DND-41 (cell line): ENCODE measurements around the gene CAMP.
"Not testable (repeated sequence)": the region's sequence is repeated elsewhere in the genome, so short reads cannot be mapped to it uniquely, and the experiment has no call there.

Experiments
- EZH2 ChIP-seq: IDR thresholded peaks from 3 replicates; pipeline ENCODE4 v1.6.1; 2012; ENCODE audit warnings: borderline replicate concordance, low read depth, mild to moderate bottlenecking, moderate library complexity, low read length, inconsistent platforms; ENCODE audit not compliant: severe bottlenecking
- TF ChIP-seq, protein P1 (sequence below): IDR thresholded peaks from 2 replicates; pipeline ENCODE4 v1.5.1; 2012; ENCODE audit warnings: borderline replicate concordance, low read length, moderate library complexity, mild to moderate bottlenecking; ENCODE audit not compliant: poor library complexity, severe bottlenecking; ENCODE audit errors: extremely low read depth

DNA sequence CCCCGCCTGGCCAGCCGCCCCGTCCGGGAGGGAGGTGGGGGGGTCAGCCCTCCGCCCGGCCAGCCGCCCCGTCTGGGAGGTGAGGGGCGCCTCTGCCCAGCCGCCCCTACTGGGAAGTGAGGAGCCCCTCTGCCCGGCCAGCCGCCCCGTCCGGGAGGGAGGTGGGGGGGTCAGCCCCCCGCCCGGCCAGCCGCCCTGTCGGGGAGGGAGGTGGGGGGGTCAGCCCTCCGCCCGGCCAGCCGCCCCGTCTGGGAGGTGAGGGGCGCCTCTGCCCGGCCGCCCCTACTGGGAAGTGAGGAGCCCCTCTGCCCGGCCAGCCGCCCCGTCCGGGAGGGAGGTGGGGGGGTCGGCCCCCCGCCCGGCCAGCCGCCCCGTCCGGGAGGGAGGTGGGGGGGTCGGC is 11.5 kb upstream of the CAMP start:
- TF ChIP-seq, protein P1, sequence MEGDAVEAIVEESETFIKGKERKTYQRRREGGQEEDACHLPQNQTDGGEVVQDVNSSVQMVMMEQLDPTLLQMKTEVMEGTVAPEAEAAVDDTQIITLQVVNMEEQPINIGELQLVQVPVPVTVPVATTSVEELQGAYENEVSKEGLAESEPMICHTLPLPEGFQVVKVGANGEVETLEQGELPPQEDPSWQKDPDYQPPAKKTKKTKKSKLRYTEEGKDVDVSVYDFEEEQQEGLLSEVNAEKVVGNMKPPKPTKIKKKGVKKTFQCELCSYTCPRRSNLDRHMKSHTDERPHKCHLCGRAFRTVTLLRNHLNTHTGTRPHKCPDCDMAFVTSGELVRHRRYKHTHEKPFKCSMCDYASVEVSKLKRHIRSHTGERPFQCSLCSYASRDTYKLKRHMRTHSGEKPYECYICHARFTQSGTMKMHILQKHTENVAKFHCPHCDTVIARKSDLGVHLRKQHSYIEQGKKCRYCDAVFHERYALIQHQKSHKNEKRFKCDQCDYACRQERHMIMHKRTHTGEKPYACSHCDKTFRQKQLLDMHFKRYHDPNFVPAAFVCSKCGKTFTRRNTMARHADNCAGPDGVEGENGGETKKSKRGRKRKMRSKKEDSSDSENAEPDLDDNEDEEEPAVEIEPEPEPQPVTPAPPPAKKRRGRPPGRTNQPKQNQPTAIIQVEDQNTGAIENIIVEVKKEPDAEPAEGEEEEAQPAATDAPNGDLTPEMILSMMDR, result not testable (repeated sequence)
- TF ChIP-seq EZH2, result not testable (repeated sequence)
